Measurements from ENCODE around the gene CAMTA1.
"Not testable (repeated sequence)": the region's sequence is repeated elsewhere in the genome, so short reads cannot be mapped to it uniquely, and the experiment has no call there.

Gene CAMTA1

GRCh38 chr1:6785318-6785727 is at the start of gene CAMTA1:
Gene CAMTA1 (plus strand): TSS chr1:6785454. CDS start chr1:6785531, 77 bp downstream.
- DNase-seq: no peak

GRCh38 chr1:6738987-6739676 is 46.1 kb upstream of the CAMTA1 start:
- no peak for DNase-seq

- not testable (repeated sequence) for DNase-seq
These were observed 42.5 kb upstream of the CAMTA1 start for GRCh38 chr1:6742676-6743188.

- peak; percentile 3 for DNase-seq
These were observed 41.8 kb upstream of the CAMTA1 start for GRCh38 chr1:6743189-6744101.

- no peak for DNase-seq
These were observed 40.2 kb upstream of the CAMTA1 start for GRCh38 chr1:6745073-6745472.

- no peak for DNase-seq
These were observed 37.6 kb upstream of the CAMTA1 start for GRCh38 chr1:6747674-6748073.

- DNase-seq: no peak
These were observed 34.8 kb upstream of the CAMTA1 start for GRCh38 chr1:6750490-6750889.

- DNase-seq: no peak
These were observed 31.7 kb upstream of the CAMTA1 start for GRCh38 chr1:6753320-6754140.

GRCh38 chr1:6756457-6756856 is 28.8 kb upstream of the CAMTA1 start:
- no peak for DNase-seq

GRCh38 chr1:6757719-6758435 is 27.4 kb upstream of the CAMTA1 start:
- DNase-seq: no peak

- DNase-seq: no peak
These were observed 24.0 kb upstream of the CAMTA1 start for GRCh38 chr1:6761196-6761737.

- DNase-seq: no peak
These were observed 23.2 kb upstream of the CAMTA1 start for GRCh38 chr1:6762060-6762459.

GRCh38 chr1:6770751-6771440 is 14.4 kb upstream of the CAMTA1 start:
- no peak for DNase-seq

GRCh38 chr1:6771441-6771769 is 13.8 kb upstream of the CAMTA1 start:
- no peak for DNase-seq

- DNase-seq: no peak
These were observed 10.9 kb upstream of the CAMTA1 start for GRCh38 chr1:6774381-6774780.

- no peak for DNase-seq
These were observed 9.8 kb upstream of the CAMTA1 start for GRCh38 chr1:6775261-6776043.

GRCh38 chr1:6776389-6776788 is 8.9 kb upstream of the CAMTA1 start:
- DNase-seq: no peak

GRCh38 chr1:6776895-6777294 is 8.4 kb upstream of the CAMTA1 start:
- no peak for DNase-seq

GRCh38 chr1:6777813-6778212 is 7.4 kb upstream of the CAMTA1 start:
- DNase-seq: no peak

- DNase-seq: no peak
These were observed 6.0 kb upstream of the CAMTA1 start for GRCh38 chr1:6779089-6779805.

All from NCI-H1436 (cell line).